ENCODE measurements around the gene EPHB1. TPM values are rescaled to one million over a fixed set of nuclear protein-coding genes. Genes with fewer than 3 reads are reported as not detected.

EPHB1 gene
- polyA plus RNA-seq, 1 experiment, result 0.50 TPM

DNA sequence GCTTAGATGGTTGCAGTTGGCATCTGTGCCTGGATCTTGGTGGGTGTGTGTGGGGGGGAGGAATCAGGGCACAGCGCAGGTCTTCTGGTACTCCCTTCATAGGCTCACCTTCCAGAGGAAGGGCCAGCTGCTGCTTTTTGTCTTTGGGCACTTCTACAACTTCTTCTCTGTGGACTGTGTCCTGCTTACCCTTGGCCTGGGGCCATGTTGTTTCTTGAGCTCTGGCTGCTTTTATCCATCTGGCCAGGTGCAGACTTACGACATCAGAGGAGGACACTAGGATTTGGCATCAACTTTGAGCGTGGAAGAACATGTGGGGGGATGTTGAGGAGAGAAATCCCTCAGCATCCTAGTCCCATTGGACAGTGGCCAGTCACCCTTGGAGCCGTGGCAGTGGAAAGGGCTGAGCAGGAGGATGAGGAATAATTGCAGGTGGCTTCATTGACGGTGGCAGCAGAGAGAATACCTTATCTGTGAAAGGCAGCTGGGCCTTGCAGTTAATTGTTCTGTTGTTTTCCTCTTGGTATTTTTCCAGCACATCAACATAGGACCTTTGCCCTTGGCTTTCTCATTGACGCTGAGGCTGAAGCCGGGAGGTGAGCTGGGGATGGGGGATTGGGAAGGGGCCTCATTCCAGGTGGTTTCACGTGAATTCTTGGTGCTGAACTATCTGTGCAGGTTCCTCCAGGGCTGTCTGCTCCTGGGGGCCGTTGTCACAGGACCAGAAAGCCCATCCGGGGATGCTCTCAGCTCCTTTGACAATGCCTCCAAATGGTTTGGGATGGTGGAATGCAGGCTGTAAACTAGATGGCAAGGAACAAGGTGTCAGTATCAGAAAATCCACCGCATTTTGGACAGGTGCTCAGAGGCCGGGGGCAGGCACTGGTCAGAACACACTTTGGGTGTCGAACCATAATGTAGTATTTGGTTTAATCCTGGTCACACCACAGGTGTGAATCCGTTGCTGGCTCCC is 9.7 kb downstream of the EPHB1 start:
- H3K4me3 ChIP-seq (ENCODE audit: low read depth, low read length), result no peak overlapping the region
- H3K27me3 ChIP-seq (ENCODE audit: control insufficient read depth, insufficient read depth, low read length), result no peaks in the 10 kb centered on the region
- no peak for DNase-seq (ENCODE audit: low read depth)
- POLR2A ChIA-PET, result no interaction called here
- H3K36me3 ChIP-seq (ENCODE audit: control insufficient read depth, insufficient read depth, low read length), result no peaks in the 10 kb centered on the region
- TF ChIP-seq, protein P1, sequence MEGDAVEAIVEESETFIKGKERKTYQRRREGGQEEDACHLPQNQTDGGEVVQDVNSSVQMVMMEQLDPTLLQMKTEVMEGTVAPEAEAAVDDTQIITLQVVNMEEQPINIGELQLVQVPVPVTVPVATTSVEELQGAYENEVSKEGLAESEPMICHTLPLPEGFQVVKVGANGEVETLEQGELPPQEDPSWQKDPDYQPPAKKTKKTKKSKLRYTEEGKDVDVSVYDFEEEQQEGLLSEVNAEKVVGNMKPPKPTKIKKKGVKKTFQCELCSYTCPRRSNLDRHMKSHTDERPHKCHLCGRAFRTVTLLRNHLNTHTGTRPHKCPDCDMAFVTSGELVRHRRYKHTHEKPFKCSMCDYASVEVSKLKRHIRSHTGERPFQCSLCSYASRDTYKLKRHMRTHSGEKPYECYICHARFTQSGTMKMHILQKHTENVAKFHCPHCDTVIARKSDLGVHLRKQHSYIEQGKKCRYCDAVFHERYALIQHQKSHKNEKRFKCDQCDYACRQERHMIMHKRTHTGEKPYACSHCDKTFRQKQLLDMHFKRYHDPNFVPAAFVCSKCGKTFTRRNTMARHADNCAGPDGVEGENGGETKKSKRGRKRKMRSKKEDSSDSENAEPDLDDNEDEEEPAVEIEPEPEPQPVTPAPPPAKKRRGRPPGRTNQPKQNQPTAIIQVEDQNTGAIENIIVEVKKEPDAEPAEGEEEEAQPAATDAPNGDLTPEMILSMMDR (IDR thresholded peaks at IDR 0.05; ENCODE audit: insufficient read depth, low read depth, low read length), result no peak
- CTCF ChIA-PET, result interaction anchor here (1.1 to 1.3 kb wide), 2 partner anchors 9 to 10 kb away, joined by 3 to 4 read pairs; partner anchors contain the start of gene EPHB1

DNA sequence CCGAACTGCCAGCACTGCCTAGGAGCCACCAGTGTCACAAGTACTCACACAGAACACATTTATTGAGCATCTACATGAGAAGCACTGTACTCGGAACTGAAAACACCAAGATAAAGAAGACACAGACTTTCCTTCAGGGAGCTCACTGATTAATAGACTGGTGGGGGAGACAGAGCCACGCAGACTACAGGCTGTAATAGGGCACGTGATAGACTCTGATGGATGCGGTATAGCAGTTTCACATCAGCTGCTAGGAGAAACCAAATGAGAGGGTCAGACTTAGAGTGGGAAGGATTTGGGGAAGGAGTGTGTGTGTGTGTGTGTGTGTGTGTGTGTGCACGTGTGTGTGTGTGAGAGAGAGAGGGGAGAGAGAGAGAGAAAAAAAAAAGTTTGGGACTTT is 12.1 kb downstream of the EPHB1 start:
- no peak for DNase-seq (ENCODE audit: low read depth)
- CTCF ChIA-PET, result interaction anchor here (0.8 kb wide), 1 partner anchor 9 kb away, joined by 3 read pairs; no protein-coding TSS in a partner anchor
- Histone ChIP-seq H3K4me3 (ENCODE audit: low read depth, low read length) (no peak overlapping the region), H3K27me3 (ENCODE audit: control insufficient read depth, insufficient read depth, low read length) (no peaks in the 10 kb centered on the region), H3K36me3 (ENCODE audit: control insufficient read depth, insufficient read depth, low read length) (no peaks in the 10 kb centered on the region)
- TF ChIP-seq, protein P1 (IDR thresholded peaks at IDR 0.05; ENCODE audit: insufficient read depth, low read depth, low read length), result no peak
- POLR2A ChIA-PET, result no interaction called here

DNA sequence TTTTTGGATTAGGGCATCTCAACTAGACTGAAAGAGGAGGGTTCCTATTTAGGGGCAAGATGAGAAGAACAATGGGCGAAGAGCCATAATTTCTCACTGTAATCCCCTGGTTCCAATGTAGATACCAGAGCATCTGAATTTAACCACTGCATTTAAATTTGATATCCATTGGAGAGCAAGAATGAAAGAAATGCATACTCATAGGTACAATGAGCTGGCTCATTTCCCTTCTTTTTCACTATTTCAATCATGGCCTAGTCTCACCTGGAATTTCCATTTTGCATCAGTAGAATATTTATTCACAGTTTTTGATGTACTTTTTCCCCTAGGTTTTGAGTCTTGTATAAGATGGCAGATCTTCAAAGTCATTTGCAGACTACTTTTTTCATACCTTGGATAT is 13.8 kb downstream of the EPHB1 start:
- DNase-seq (ENCODE audit: low read depth), result no peak
- Histone ChIP-seq H3K27me3 (ENCODE audit: control insufficient read depth, insufficient read depth, low read length) (no peaks in the 10 kb centered on the region), H3K4me3 (ENCODE audit: low read depth, low read length) (no peak overlapping the region), H3K36me3 (ENCODE audit: control insufficient read depth, insufficient read depth, low read length) (no peaks in the 10 kb centered on the region)
- ChIA-PET CTCF (interaction anchor here (1.3 kb wide), 1 partner anchor 16 kb away, joined by 4 read pairs; no protein-coding TSS in a partner anchor), POLR2A (no interaction called here)
- TF ChIP-seq, protein P1 (IDR thresholded peaks at IDR 0.05; ENCODE audit: insufficient read depth, low read depth, low read length), result no peak

DNA sequence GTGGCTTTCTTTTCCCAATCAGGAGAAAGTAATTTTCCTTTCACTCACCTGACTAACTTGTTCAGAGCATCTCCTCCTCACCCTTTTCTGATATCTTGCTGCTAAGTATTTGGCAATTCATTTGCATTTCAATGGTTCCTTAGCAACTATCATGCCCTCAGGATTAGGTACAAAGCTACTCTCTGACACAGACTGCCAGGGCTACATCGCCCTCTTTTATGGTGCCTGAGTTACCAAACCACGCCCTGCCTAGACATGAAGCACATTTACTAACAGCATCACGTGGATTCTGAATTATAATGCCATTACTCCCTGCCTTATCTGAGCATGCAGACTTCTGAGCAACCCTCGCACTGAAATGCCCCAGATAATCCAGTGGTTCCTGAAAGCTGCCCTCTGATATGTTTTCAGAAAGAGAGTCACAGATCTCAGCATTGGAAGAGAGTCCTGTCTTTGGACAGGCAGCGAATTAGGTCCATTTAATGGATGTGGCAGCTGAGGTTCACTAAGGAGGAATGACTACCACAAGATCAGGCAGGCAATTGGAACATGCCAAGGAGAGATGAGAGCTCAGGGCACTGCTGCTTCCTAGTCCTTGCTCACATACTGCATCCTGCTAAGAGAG is 14.5 kb downstream of the EPHB1 start:
- Histone ChIP-seq H3K36me3 (ENCODE audit: control insufficient read depth, insufficient read depth, low read length) (no peaks in the 10 kb centered on the region), H3K4me3 (ENCODE audit: low read depth, low read length) (no peak overlapping the region), H3K27me3 (ENCODE audit: control insufficient read depth, insufficient read depth, low read length) (no peaks in the 10 kb centered on the region)
- POLR2A ChIA-PET, result no interaction called here
- DNase-seq (ENCODE audit: low read depth), result no peak
- TF ChIP-seq, protein P1 (IDR thresholded peaks at IDR 0.05; ENCODE audit: insufficient read depth, low read depth, low read length), result no peak
- CTCF ChIA-PET, result interaction anchor here (1.1 kb wide), 1 partner anchor 10 kb away, joined by 4 read pairs; no protein-coding TSS in a partner anchor

DNA sequence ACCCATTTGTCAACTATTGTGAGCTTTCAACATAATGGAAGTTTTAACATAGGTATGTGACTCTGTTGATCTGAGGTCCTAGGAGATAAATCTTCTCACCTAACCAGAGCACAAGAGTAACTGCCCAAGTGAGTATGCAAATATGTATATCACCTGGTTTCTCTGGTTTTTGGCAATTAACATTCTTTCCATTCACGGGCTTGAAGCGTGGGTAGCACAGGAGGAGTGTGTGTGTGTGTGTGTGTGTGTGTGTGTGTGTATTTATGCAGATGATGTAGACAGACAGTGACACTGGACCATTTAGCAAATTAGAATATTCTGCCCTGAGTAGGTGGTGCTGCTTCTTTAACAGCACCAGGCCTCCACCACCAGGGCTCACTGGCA is 15.0 kb downstream of the EPHB1 start:
- TF ChIP-seq, protein P1 (IDR thresholded peaks at IDR 0.05; ENCODE audit: insufficient read depth, low read depth, low read length), result no peak
- Histone ChIP-seq H3K27me3 (ENCODE audit: control insufficient read depth, insufficient read depth, low read length) (no peaks in the 10 kb centered on the region), H3K36me3 (ENCODE audit: control insufficient read depth, insufficient read depth, low read length) (no peaks in the 10 kb centered on the region), H3K4me3 (ENCODE audit: low read depth, low read length) (no peak overlapping the region)
- ChIA-PET POLR2A (no interaction called here), CTCF (interaction anchor here (1.1 kb wide), 1 partner anchor 11 kb away, joined by 4 read pairs; no protein-coding TSS in a partner anchor)
- DNase-seq (ENCODE audit: low read depth), result no peak

All from BJ (cell line).